Measurements from ENCODE around the gene PRKN.

PRKN gene

GRCh38 chr6:161596807-161597520, 1130.6 kb downstream of the PRKN start:
- DNase-seq (ENCODE audit: low spot score), result no peak

GRCh38 chr6:161594412-161594811, 1133.2 kb downstream of the PRKN start:
- DNase-seq (ENCODE audit: low spot score), result no peak

GRCh38 chr6:161590961-161591627, 1136.5 kb downstream of the PRKN start:
- DNase-seq (ENCODE audit: low spot score), result no peak

GRCh38 chr6:161586887-161587286, 1140.7 kb downstream of the PRKN start:
- no peak for DNase-seq (ENCODE audit: low spot score)

- DNase-seq (ENCODE audit: low spot score), result no peak
These were observed 1142.8 kb downstream of the PRKN start for GRCh38 chr6:161584621-161585340.

- no peak for DNase-seq (ENCODE audit: low spot score)
These were observed 1143.5 kb downstream of the PRKN start for GRCh38 chr6:161584051-161584450.

- DNase-seq (ENCODE audit: low spot score), result no peak
These were observed 1144.0 kb downstream of the PRKN start for GRCh38 chr6:161583584-161583983.

GRCh38 chr6:161578478-161578877, 1149.1 kb downstream of the PRKN start:
- no peak for DNase-seq (ENCODE audit: low spot score)

GRCh38 chr6:161575523-161576254, 1151.9 kb downstream of the PRKN start:
- no peak for DNase-seq (ENCODE audit: low spot score)

- no peak for DNase-seq (ENCODE audit: low spot score)
These were observed 1158.6 kb downstream of the PRKN start for GRCh38 chr6:161568885-161569456.

GRCh38 chr6:161564952-161565351, 1162.6 kb downstream of the PRKN start:
- DNase-seq (ENCODE audit: low spot score), result no peak

GRCh38 chr6:161561908-161562307, 1165.7 kb downstream of the PRKN start:
- no peak for DNase-seq (ENCODE audit: low spot score)

GRCh38 chr6:161557333-161558107, 1170.0 kb downstream of the PRKN start:
- DNase-seq (ENCODE audit: low spot score), result no peak

GRCh38 chr6:161554883-161555282, 1172.7 kb downstream of the PRKN start:
- DNase-seq (ENCODE audit: low spot score), result no peak

GRCh38 chr6:161549977-161550655, 1177.5 kb downstream of the PRKN start:
- no peak for DNase-seq (ENCODE audit: low spot score)

GRCh38 chr6:161548713-161549296, 1178.8 kb downstream of the PRKN start:
- no peak for DNase-seq (ENCODE audit: low spot score)

GRCh38 chr6:161547617-161548016, 1179.9 kb downstream of the PRKN start:
- DNase-seq (ENCODE audit: low spot score), result no peak

GRCh38 chr6:161546632-161547031, 1180.9 kb downstream of the PRKN start:
- no peak for DNase-seq (ENCODE audit: low spot score)

- no peak for DNase-seq (ENCODE audit: low spot score)
These were observed 1181.8 kb downstream of the PRKN start for GRCh38 chr6:161545741-161546140.

GRCh38 chr6:161544801-161545480, 1182.6 kb downstream of the PRKN start:
- DNase-seq (ENCODE audit: low spot score), result no peak
